GM12874 (cell line): ENCODE results near the gene SLC12A1.

Experiments used
- CTCF ChIP-seq: IDR thresholded peaks from 2 replicates; pipeline ENCODE4 v1.5.1; 2011; ENCODE audit warnings: low read depth, mild to moderate bottlenecking, control low read depth, low read length, moderate library complexity; ENCODE audit not compliant: insufficient read depth

SLC12A1 gene

DNA sequence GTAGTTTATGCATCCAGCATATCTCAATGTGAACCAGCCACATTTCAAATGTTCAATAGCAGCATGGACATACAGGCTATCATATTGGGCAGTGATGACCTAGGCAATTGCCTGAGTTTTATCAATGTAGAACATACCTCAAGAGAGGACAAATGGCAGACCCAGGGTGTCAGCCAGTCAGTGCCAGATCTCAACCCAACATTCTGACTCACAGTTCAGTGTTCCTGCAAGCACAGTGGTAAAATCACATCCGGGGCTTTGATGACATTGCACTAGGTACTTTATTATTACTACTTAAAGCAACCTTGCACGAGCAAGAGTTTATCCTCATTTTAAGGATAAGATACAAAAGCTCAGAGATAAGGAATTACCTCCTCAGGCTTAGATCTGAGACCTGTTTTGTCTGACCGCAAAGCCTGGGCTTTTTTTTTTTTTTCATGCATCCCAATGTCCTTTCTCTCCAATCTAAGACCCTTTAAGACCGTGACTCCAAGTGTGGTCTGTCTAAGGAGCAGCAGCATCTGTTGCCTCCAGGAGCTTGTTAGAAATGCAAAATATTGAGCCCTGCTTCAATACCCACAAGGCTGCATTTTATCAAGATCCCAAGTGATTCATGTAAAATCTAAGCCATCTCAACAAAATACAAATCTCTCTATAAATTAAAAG lies 60.1 kb downstream of the SLC12A1 start:
- no peak for TF ChIP-seq CTCF

GRCh38 chr15:48267766-48268165 lies 61.7 kb downstream of the SLC12A1 start:
- TF ChIP-seq CTCF: no peak

DNA sequence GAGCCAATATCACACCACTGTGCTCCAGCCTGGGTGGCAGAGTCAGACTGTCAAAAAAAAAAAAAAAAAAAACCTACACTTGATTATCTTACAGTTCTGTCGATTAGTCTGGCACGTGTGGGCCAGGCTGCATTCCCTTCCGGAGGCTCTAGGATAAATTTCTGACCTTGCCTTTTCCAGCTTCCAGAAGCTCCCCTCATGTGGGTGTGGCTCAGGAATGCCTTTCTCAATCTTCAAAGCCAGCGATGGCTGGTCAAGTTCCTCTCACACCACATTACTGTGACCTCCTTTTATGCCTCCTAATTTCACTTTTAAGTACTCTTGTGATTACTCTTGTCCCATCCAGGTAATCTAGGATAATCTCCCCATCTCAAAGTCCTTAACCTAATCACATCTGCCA lies 66.9 kb downstream of the SLC12A1 start:
- no peak for TF ChIP-seq CTCF

GRCh38 chr15:48278666-48279065 lies 72.6 kb downstream of the SLC12A1 start:
- no peak for TF ChIP-seq CTCF

- TF ChIP-seq CTCF: no peak
Measured at GRCh38 chr15:48279608-48280007, 73.5 kb downstream of the SLC12A1 start.

DNA sequence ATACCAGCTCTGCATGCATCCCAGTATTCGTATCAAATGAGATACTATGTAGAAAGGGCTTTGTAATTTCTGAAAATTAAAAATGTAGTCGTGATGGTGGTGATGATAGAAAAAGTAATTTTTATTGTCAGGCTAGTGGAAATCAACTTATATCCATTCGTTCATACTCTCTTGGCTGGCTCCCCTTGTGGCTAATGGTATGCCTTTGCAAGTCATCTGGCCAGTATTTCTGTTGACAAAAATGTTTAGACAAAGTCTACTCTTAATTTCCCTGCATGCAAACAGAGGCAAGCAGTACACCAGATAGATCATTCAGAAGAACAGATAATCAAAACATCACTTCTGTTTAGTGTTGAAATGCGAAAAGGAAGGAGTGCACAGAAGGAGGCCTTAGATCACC lies 75.6 kb downstream of the SLC12A1 start:
- TF ChIP-seq CTCF: no peak

- TF ChIP-seq CTCF: no peak
Measured at GRCh38 chr15:48282216-48282615, 76.1 kb downstream of the SLC12A1 start.
